Measurements from ENCODE around the gene MXD1.

DNA sequence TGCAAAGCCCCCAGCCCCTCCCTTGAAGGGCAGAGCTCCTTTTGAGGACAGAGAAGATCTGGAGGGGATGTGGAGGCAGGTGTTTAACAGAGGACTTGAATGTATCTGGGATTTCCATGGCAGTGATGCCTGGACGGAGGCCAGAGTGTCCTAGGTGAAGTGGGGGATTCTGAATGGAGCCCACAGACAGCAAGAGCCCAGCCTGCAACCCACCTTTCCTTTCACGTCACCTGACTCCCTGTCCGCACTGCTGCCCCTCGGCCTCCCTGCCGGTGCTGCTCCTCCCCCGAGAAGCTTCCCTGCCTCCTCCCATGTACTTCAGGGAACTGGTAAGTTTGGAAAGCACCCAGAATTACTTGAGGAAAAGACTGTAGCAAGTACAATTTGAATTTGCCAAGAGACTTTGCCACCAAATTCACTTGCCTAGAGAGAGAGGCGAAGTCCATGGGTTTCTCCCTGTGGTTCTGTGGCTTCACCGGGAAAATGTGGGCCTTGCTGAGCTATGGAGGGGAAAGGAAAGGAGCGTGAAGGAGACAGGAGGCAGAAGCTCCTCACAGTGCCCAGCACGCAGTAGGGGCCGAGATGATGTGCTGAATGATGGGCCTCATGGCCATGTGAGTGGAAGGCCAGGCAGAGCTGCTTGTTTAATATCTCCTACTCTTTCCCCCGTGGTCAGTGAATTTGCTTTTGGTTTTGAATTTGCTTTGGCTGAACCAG lies 60.4 kb downstream of the MXD1 start:
- TF ChIP-seq, protein P1, sequence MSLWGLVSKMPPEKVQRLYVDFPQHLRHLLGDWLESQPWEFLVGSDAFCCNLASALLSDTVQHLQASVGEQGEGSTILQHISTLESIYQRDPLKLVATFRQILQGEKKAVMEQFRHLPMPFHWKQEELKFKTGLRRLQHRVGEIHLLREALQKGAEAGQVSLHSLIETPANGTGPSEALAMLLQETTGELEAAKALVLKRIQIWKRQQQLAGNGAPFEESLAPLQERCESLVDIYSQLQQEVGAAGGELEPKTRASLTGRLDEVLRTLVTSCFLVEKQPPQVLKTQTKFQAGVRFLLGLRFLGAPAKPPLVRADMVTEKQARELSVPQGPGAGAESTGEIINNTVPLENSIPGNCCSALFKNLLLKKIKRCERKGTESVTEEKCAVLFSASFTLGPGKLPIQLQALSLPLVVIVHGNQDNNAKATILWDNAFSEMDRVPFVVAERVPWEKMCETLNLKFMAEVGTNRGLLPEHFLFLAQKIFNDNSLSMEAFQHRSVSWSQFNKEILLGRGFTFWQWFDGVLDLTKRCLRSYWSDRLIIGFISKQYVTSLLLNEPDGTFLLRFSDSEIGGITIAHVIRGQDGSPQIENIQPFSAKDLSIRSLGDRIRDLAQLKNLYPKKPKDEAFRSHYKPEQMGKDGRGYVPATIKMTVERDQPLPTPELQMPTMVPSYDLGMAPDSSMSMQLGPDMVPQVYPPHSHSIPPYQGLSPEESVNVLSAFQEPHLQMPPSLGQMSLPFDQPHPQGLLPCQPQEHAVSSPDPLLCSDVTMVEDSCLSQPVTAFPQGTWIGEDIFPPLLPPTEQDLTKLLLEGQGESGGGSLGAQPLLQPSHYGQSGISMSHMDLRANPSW (CRISPR knock-in tag; conservative IDR thresholded peaks at IDR 0.05; ENCODE audit: low read depth) = no peak
- TF ChIP-seq, protein P2, sequence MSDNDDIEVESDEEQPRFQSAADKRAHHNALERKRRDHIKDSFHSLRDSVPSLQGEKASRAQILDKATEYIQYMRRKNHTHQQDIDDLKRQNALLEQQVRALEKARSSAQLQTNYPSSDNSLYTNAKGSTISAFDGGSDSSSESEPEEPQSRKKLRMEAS (CRISPR knock-in tag; IDR thresholded peaks at IDR 0.05) = no peak
- TF ChIP-seq CTCF (IDR thresholded peaks at IDR 0.05) (no peak), ZNF121 (CRISPR knock-in tag; IDR thresholded peaks at IDR 0.05) (no peak), ATF1 (CRISPR knock-in tag; IDR thresholded peaks at IDR 0.05) (no peak), OVOL2 (CRISPR knock-in tag; IDR thresholded peaks at IDR 0.05; ENCODE audit: borderline replicate concordance) (no peak)

Data from WTC11 (cell line).